ENCODE data around the gene UVRAG.

Gene UVRAG

GRCh38 chr11:75898871-75899270 is 83.9 kb downstream of the UVRAG start:
- Histone ChIP-seq H3K36me3 (replicated peaks in 1 of 2; ENCODE audit: control insufficient read depth in 2 of 2, insufficient read depth in 2 of 2, low read length in 2 of 2) (no peaks in the 10 kb centered on the region), H2BK120ac (ENCODE audit: low read depth, low read length) (no peak overlapping the region), H3K4ac (ENCODE audit: low read length) (no peak overlapping the region), H4K8ac (ENCODE audit: low read depth, low read length) (no peak overlapping the region), H3K4me3 (ENCODE audit: low read length in 2 of 2) (no peak overlapping the region), H3K4me2 (ENCODE audit: insufficient read depth, low read length, poor library complexity, severe bottlenecking) (no peak overlapping the region), H2BK15ac (ENCODE audit: low read length) (no peak overlapping the region), H2BK5ac (ENCODE audit: low read length) (no peak overlapping the region), H3K9ac (ENCODE audit: low read depth, low read length, poor library complexity) (no peak overlapping the region), H2BK12ac (ENCODE audit: low read length) (no peak overlapping the region), H3K9me3 (replicated peaks in 1 of 2; ENCODE audit: control insufficient read depth in 2 of 2, insufficient read depth in 1 of 2, low read depth in 1 of 2, low read length in 2 of 2) (no peaks in the 10 kb centered on the region), H2AFZ (ENCODE audit: low read length) (no peak overlapping the region), H3K27me3 (ENCODE audit: control insufficient read depth in 3 of 3, insufficient read depth in 3 of 3, low read depth in 1 of 3, low read length in 3 of 3) (no peaks in the 10 kb centered on the region), H3K14ac (ENCODE audit: low read length) (no peak overlapping the region), H3K27ac (replicated peaks; ENCODE audit: low read length) (no peak overlapping the region), H4K91ac (ENCODE audit: low read depth, low read length, poor library complexity) (no peak overlapping the region), H3K18ac (ENCODE audit: low read length) (no peak overlapping the region), H3K4me1 (ENCODE audit: control insufficient read depth in 2 of 2, insufficient read depth in 1 of 2, low read depth in 1 of 2, low read length in 2 of 2) (no peaks in the 10 kb centered on the region), H3K79me1 (ENCODE audit: low read depth, low read length) (no peaks in the 10 kb centered on the region), H3K23ac (ENCODE audit: low read depth, low read length, poor library complexity) (no peak overlapping the region), H2AK5ac (ENCODE audit: low read depth, low read length) (no peak overlapping the region)
- no peak for DNase-seq (ENCODE audit: low spot score)
- no CpG with 5 or more reads among the region's 2 CpGs for WGBS, 2 donors (ENCODE audit: extremely low coverage in 2 of 2, insufficient read length in 2 of 2, insufficient replicate concordance in 1 of 2)

- no peak overlapping the region for H2AK5ac ChIP-seq (ENCODE audit: low read depth, low read length)
- H3K27me3 ChIP-seq (ENCODE audit: control insufficient read depth in 3 of 3, insufficient read depth in 3 of 3, low read depth in 1 of 3, low read length in 3 of 3) = no peaks in the 10 kb centered on the region
- no peaks in the 10 kb centered on the region for H3K79me1 ChIP-seq (ENCODE audit: low read depth, low read length)
- no peak overlapping the region for H2BK120ac ChIP-seq (ENCODE audit: low read depth, low read length)
- no peak overlapping the region for H3K18ac ChIP-seq (ENCODE audit: low read length)
- H3K4me3 ChIP-seq (ENCODE audit: low read length in 2 of 2) = no peak overlapping the region
- H3K23ac ChIP-seq (ENCODE audit: low read depth, low read length, poor library complexity) = no peak overlapping the region
- H4K8ac ChIP-seq (ENCODE audit: low read depth, low read length) = no peak overlapping the region
- no peak overlapping the region for H4K91ac ChIP-seq (ENCODE audit: low read depth, low read length, poor library complexity)
- no peaks in the 10 kb centered on the region for H3K4me1 ChIP-seq (ENCODE audit: control insufficient read depth in 2 of 2, insufficient read depth in 1 of 2, low read depth in 1 of 2, low read length in 2 of 2)
- H3K14ac ChIP-seq (ENCODE audit: low read length) = no peak overlapping the region
- H2BK12ac ChIP-seq (ENCODE audit: low read length) = no peak overlapping the region
- DNase-seq (ENCODE audit: low spot score) = no peak
- H3K36me3 ChIP-seq (replicated peaks in 1 of 2; ENCODE audit: control insufficient read depth in 2 of 2, insufficient read depth in 2 of 2, low read length in 2 of 2) = no peaks in the 10 kb centered on the region
- H3K4ac ChIP-seq (ENCODE audit: low read length) = no peak overlapping the region
- H3K4me2 ChIP-seq (ENCODE audit: insufficient read depth, low read length, poor library complexity, severe bottlenecking) = no peak overlapping the region
- no peak overlapping the region for H3K9ac ChIP-seq (ENCODE audit: low read depth, low read length, poor library complexity)
- H2BK5ac ChIP-seq (ENCODE audit: low read length) = no peak overlapping the region
- no peaks in the 10 kb centered on the region for H3K9me3 ChIP-seq (replicated peaks in 1 of 2; ENCODE audit: control insufficient read depth in 2 of 2, insufficient read depth in 1 of 2, low read depth in 1 of 2, low read length in 2 of 2)
- H3K27ac ChIP-seq (replicated peaks; ENCODE audit: low read length) = no peak overlapping the region
- no peak overlapping the region for H2BK15ac ChIP-seq (ENCODE audit: low read length)
- no CpG with 5 or more reads among the region's 2 CpGs for WGBS, 2 donors (ENCODE audit: extremely low coverage in 2 of 2, insufficient read length in 2 of 2, insufficient replicate concordance in 1 of 2)
- no peak overlapping the region for H2AFZ ChIP-seq (ENCODE audit: low read length)
These were observed 84.8 kb downstream of the UVRAG start for GRCh38 chr11:75899806-75900205.

- Histone ChIP-seq H3K4ac (ENCODE audit: low read length) (no peak overlapping the region), H2BK120ac (ENCODE audit: low read depth, low read length) (no peak overlapping the region), H2AK5ac (ENCODE audit: low read depth, low read length) (no peak overlapping the region), H3K9ac (ENCODE audit: low read depth, low read length, poor library complexity) (no peak overlapping the region), H3K18ac (ENCODE audit: low read length) (no peak overlapping the region), H2BK12ac (ENCODE audit: low read length) (no peak overlapping the region), H2BK15ac (ENCODE audit: low read length) (no peak overlapping the region), H4K8ac (ENCODE audit: low read depth, low read length) (no peak overlapping the region), H3K9me3 (replicated peaks in 1 of 2; ENCODE audit: control insufficient read depth in 2 of 2, insufficient read depth in 1 of 2, low read depth in 1 of 2, low read length in 2 of 2) (no peaks in the 10 kb centered on the region), H3K27ac (replicated peaks; ENCODE audit: low read length) (no peak overlapping the region), H2BK5ac (ENCODE audit: low read length) (no peak overlapping the region), H3K36me3 (replicated peaks in 1 of 2; ENCODE audit: control insufficient read depth in 2 of 2, insufficient read depth in 2 of 2, low read length in 2 of 2) (no peaks in the 10 kb centered on the region), H3K27me3 (ENCODE audit: control insufficient read depth in 3 of 3, insufficient read depth in 3 of 3, low read depth in 1 of 3, low read length in 3 of 3) (no peaks in the 10 kb centered on the region), H3K4me3 (ENCODE audit: low read length in 2 of 2) (no peak overlapping the region), H4K91ac (ENCODE audit: low read depth, low read length, poor library complexity) (no peak overlapping the region), H3K4me2 (ENCODE audit: insufficient read depth, low read length, poor library complexity, severe bottlenecking) (no peak overlapping the region), H3K79me1 (ENCODE audit: low read depth, low read length) (no peaks in the 10 kb centered on the region), H3K14ac (ENCODE audit: low read length) (no peak overlapping the region), H3K23ac (ENCODE audit: low read depth, low read length, poor library complexity) (no peak overlapping the region), H2AFZ (ENCODE audit: low read length) (no peak overlapping the region), H3K4me1 (ENCODE audit: control insufficient read depth in 2 of 2, insufficient read depth in 1 of 2, low read depth in 1 of 2, low read length in 2 of 2) (no peaks in the 10 kb centered on the region)
- no peak for DNase-seq (ENCODE audit: low spot score)
- WGBS, 2 donors (ENCODE audit: extremely low coverage in 2 of 2, insufficient read length in 2 of 2, insufficient replicate concordance in 1 of 2) = no CpG with 5 or more reads among the region's 3 CpGs
These were observed 85.8 kb downstream of the UVRAG start for GRCh38 chr11:75900848-75901247.

DNA sequence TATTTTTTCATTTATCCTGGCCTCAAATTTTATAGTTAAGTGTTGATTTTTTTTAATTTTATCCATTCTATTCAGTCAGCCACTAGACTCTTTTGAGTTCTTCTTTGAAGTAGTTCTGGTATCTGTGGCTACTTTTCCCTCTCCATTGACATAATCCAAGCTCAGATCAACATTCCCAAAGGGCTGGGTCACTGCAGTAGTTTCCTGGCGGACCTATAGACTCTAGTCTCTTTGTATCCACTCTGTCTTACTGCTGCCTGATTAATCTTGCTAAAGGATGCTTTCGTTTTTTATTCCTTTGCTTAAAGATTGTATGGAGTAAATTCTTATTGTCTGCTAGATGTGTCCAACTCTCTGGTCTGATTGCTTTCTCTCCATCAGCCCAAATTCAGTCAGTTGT is 87.6 kb downstream of the UVRAG start:
- H2BK5ac ChIP-seq (ENCODE audit: low read length) = no peak overlapping the region
- DNase-seq (ENCODE audit: low spot score) = no peak
- WGBS, 2 donors (ENCODE audit: extremely low coverage in 2 of 2, insufficient read length in 2 of 2, insufficient replicate concordance in 1 of 2) = no CpG with 5 or more reads among the region's 2 CpGs
- no peak overlapping the region for H3K4me2 ChIP-seq (ENCODE audit: insufficient read depth, low read length, poor library complexity, severe bottlenecking)
- no peaks in the 10 kb centered on the region for H3K79me1 ChIP-seq (ENCODE audit: low read depth, low read length)
- H3K4me3 ChIP-seq (ENCODE audit: low read length in 2 of 2) = no peak overlapping the region
- no peaks in the 10 kb centered on the region for H3K9me3 ChIP-seq (replicated peaks in 1 of 2; ENCODE audit: control insufficient read depth in 2 of 2, insufficient read depth in 1 of 2, low read depth in 1 of 2, low read length in 2 of 2)
- H3K36me3 ChIP-seq (replicated peaks in 1 of 2; ENCODE audit: control insufficient read depth in 2 of 2, insufficient read depth in 2 of 2, low read length in 2 of 2) = no peaks in the 10 kb centered on the region
- no peaks in the 10 kb centered on the region for H3K4me1 ChIP-seq (ENCODE audit: control insufficient read depth in 2 of 2, insufficient read depth in 1 of 2, low read depth in 1 of 2, low read length in 2 of 2)
- H2BK15ac ChIP-seq (ENCODE audit: low read length) = no peak overlapping the region
- no peak overlapping the region for H2BK12ac ChIP-seq (ENCODE audit: low read length)
- H2AK5ac ChIP-seq (ENCODE audit: low read depth, low read length) = no peak overlapping the region
- no peak overlapping the region for H4K91ac ChIP-seq (ENCODE audit: low read depth, low read length, poor library complexity)
- H3K27me3 ChIP-seq (ENCODE audit: control insufficient read depth in 3 of 3, insufficient read depth in 3 of 3, low read depth in 1 of 3, low read length in 3 of 3) = no peaks in the 10 kb centered on the region
- H3K14ac ChIP-seq (ENCODE audit: low read length) = no peak overlapping the region
- H3K4ac ChIP-seq (ENCODE audit: low read length) = no peak overlapping the region
- no peak overlapping the region for H3K9ac ChIP-seq (ENCODE audit: low read depth, low read length, poor library complexity)
- H2BK120ac ChIP-seq (ENCODE audit: low read depth, low read length) = no peak overlapping the region
- H3K27ac ChIP-seq (replicated peaks; ENCODE audit: low read length) = no peak overlapping the region
- no peak overlapping the region for H4K8ac ChIP-seq (ENCODE audit: low read depth, low read length)
- H3K18ac ChIP-seq (ENCODE audit: low read length) = no peak overlapping the region
- H2AFZ ChIP-seq (ENCODE audit: low read length) = no peak overlapping the region
- no peak overlapping the region for H3K23ac ChIP-seq (ENCODE audit: low read depth, low read length, poor library complexity)

All from neuronal stem cell (in vitro differentiated cells).